Activated CD4-positive, CD25-positive, alpha-beta regulatory T cell treated with anti-CD3 and anti-CD28 coated beads, Interleukin-2, amount 50 U/mL, for 16 hours (primary cell): ENCODE data around the gene PARL.

Experiments used
- DNase-seq: peaks from one replicate; pipeline ENCODE4 v3.0.0-alpha.2; 2020; ENCODE audit warnings: low read depth, low spot score

PARL gene, protein sequence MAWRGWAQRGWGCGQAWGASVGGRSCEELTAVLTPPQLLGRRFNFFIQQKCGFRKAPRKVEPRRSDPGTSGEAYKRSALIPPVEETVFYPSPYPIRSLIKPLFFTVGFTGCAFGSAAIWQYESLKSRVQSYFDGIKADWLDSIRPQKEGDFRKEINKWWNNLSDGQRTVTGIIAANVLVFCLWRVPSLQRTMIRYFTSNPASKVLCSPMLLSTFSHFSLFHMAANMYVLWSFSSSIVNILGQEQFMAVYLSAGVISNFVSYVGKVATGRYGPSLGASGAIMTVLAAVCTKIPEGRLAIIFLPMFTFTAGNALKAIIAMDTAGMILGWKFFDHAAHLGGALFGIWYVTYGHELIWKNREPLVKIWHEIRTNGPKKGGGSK

DNA sequence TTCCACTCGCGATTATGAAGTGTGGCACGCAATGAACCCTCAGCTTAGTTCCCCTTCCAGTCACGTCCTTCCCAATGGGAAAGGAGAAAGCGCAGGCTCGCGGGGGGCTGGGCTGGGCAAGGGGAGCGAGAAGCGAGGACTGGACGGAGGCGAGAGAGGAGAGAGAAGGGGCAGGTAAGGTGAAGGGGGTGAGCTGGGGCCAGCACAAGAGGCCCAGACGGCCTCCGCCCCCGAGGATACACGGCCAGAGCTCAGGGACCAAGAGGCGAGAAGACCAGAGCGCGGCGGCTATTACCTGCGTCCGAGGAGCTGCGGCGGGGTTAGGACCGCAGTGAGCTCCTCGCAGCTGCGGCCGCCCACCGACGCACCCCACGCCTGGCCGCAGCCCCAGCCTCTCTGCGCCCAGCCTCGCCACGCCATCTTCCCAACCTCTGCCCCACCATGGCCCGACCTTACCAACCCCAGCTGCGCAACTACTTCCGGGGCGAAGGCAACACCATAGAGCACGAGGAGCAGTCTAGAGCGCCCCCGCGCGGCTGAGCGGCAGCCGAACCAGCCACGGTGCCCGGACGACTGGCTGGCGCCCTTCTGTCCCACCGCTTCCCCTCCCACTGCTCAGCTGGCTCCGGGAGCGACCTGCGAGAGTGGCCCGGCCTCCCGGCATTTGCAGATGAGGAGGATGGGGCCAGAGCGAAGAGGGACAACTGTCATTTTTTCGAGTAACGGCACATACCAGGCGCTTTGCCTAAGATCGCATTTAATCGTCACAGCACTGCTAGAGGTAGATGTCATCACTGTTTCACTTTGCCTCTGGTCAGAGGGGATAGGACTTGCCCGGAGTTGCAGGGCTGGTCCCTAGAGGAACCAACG lies at the start of gene PARL:
Gene PARL, minus strand, starts transcription at position 454 of the 870 bp plus-strand sequence. Its CDS starts 34 bp downstream, at position 420.
- DNase-seq = peak; percentile 92

GRCh38 chr3:183933160-183933559 lies 48.5 kb upstream of the PARL start:
- no peak for DNase-seq

- DNase-seq = no peak
These were observed 47.2 kb upstream of the PARL start for GRCh38 chr3:183931881-183932280.

DNA sequence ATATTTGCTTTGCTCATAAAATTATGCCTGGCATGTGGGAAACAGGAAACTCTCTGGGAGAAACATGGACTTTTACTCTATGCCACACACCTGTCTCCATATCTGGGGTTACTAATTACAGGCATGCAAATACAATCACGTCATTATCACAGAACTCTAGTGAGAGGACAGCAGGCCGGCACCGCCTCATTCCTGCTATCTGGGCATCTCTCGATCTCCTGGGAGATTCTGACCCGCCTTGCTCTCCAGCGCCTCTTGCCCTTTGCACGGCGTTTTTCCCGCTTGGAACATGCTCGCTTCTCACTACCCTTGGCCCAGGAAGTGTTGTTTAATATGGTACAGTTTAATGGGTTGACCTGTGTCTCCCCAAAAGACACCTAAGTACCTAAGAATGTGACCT lies 45.4 kb upstream of the PARL start:
- DNase-seq = no peak

DNA sequence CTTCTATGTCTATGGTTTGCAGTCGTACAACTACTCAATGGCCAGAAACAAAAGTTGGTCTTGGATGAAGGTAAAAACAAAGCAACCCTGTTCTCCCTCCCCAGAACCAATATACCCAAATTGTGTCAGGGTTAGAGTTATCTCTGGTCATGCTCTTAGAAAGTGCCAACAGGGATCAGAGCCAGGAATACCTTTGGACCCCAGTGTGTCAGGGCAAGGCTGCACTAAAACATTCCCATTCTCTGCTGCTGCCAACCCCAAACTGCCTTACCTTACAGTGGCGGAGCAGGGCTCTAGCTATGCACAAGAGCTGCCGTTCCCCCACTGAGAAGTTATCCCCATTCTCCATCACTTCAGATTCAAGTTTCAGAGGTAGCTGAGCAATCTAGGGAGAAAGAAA lies 42.4 kb upstream of the PARL start:
- DNase-seq = no peak

GRCh38 chr3:183924956-183925355 lies 40.3 kb upstream of the PARL start:
- no peak for DNase-seq

DNA sequence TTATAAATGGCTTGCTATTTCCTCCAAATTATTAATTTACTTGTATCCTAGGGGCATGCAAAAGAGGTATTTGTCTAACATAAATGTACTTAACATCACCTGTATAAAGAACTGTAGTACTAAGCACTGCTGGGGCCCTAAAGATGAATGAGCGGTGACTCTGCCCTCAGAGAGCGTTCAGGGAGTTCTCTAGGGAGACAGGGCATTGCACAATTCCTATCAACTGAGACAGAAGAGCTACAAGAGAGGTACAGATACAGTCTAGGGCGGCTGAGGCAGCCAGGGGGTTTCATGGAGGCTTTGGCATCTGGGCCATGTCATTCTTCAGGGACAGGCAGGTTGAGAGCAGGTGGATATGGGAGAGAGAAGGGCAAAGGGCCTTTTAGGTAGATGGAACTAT lies 39.9 kb upstream of the PARL start:
- no peak for DNase-seq

DNA sequence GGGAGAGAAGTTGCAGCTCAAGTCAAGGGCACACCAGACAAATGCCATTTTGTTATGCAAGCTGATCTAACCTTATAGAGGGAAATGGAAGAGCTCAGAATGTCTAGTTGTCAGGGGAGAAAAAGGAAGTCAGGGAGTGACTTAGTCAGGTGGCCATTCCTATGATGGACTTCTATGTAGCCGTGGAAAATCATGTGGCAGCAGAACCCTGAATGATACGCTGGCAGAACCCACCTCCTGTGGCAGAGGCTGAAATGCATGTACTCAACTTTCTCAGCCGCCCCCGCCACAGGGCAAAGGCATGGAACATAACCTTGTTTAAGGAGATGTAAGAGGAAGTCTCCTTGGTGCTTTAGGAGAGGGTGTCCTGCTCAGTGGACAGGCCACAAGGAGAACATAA lies 37.7 kb upstream of the PARL start:
- DNase-seq = no peak

- no peak for DNase-seq
These were observed 36.4 kb upstream of the PARL start for GRCh38 chr3:183921096-183921495.

- no peak for DNase-seq
These were observed 35.7 kb upstream of the PARL start for GRCh38 chr3:183920416-183920815.

DNA sequence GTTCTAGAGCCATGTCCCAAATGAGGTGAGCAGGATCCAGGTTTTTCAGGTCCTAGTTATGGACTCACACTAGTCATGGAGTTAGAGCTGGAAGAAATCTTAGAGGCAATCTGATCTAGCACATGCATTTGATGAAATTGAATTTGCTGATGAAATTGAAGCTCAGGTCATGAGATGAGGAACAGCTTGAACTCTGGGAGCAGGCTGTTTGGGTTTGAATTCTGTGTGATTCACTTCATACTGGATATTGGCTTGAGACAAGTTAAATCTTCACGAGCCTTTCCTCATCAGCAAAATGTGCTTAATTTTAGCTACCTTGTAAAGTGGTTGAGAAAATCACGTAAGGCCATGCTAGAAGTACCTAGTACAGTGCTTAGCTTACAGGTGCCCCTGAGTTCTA lies 33.5 kb upstream of the PARL start:
- no peak for DNase-seq

- DNase-seq = no peak
These were observed 33.1 kb upstream of the PARL start for GRCh38 chr3:183917776-183918175.

DNA sequence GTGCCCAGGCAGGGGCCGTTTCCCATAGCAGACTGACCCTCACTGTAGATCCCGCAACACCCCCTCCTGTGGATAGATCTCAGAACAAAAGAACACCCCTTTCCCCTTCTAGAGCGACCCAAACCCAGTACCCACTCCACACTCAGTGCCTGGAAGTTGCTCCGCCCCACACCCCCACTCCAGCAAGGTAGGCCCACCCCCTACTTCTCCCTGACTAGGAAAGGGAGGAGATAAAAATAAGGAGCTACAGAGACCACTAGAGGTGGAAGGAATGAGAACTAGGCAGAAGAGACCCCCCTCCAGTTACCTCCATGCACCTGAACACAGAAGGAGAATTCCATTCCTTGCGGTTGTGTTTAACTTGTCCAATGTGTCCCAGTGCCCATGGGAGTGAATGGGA lies 30.2 kb upstream of the PARL start:
- DNase-seq = no peak

DNA sequence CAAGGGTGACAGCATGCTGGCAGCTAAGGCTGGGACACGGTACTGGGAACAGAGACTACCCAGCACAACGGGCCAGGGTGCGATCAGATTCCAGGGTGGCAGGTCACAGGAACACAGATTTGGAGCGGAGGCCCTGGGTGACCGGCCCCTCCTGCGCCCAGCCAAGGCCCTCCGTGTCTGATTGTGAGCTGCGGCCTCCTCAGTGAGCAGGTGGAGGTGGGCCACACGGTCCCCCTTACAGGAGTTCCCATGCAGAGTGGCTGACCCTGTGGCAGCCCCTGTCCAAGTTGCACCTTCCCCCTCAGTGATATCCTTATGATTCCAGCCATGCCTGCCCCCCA lies 28.9 kb upstream of the PARL start:
- no peak for DNase-seq

DNA sequence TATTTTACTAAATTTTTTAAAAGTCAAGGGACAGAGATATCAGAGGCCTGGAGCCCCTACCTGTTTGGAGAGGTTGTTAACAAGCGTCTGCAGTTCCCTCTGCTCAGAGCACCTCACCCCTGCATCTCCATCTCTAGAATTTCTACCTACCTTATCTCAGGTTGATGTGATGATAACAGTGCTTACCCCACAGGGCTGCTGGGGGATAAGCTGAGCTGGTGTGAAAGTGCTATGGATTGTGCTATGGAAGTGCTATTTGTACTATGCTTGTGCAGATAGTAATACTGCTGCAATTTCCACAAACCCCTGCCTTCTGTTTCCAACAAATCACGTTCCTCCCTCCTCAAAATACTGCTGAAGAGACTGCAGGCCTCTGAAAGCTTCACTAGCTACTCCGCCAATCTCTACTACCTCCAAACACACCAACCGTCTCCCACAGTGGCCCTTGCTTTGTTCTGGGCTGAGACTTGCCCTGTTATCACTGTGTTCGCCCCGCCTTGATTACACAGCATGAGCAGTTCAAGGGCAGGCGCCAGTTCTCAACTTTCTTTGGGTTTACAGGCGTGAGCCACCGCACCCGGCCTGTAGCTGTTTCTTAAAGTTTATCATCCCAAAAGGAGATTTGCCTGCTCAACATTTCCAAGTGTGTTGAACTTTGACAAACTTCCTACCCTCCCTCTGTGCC lies 28.4 kb upstream of the PARL start:
- no peak for DNase-seq

DNA sequence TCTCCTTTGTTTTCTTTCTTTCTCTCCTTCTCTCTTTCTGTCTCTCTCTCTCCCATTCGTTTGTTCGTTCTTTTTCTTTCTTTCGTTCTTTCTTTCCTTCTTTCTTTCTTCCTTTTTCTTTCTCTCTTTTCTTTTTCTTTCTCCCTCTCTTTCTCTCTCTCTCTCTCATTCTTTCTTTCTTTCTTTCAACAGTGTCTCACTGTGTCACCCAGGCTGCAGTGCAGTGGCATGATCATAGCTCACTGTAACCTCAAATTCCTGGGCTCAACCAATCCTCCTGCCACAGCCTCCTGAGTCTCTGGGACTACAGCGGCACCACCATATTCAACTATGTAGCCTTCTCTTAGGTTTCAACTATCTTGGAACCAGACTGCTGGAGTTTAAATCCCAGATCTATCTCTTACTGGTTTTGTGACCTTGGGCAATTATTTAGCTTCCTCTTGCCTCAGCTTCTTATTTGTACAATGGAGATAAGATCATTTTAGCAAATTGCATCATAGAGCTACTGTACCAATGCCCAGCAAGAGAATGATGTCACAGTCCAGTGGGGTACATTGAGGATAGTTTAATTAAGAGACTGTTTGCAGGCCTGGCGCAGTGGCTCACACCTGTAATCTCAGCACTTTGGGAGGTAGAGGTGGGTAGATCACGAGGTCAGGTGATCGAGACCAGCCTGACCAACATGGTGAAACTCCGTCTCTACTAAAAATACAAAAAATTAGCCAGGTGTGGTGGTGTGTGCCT lies 27.3 kb upstream of the PARL start:
- no peak for DNase-seq

DNA sequence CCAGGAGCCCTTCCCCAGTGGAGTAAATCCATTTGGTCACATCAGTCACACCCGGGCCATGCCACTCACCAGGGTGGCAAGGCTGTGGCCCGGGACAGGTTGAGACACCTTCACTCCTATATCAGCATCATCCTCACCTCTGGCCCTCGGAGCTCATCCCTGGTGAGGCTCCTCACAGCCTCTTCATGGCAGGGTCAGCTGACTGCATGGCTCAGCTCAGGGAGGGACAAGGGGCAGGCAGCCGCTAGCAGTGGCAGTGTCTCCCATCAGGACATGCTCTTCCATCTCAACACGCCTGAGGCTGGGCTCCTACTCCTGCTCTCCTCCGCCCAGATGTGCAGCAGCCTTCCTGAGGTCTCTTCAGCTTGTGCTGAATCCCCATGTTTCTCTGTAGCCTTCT lies 26.4 kb upstream of the PARL start:
- DNase-seq = no peak

DNA sequence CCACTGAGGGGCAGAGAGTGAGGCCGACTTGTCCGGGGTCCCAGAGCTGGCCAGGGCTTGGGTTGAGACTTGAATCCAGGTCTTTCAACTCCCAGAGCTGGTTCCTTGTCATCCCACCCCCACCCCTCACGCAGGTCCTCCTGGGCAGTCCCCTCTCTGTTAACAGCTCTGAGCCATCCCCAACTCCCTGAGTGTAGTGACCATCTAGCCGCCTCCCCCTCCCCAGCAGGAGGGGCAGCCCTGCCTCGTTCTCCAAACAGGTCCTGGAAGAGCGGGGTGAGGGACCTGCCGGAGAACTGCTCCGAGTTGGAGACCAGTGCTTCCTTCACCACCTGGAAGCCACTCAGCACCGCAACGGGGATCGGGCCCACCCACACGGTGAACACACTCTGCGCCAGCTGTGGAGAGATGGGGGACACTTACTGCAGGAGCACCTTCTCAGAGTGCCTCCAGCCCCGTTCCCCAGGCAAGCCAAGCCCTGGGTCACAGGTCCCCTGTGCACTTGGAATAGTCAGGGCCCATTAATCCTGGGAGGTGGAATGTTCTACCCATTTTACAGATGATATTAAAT lies 24.4 kb upstream of the PARL start:
- DNase-seq = no peak

DNA sequence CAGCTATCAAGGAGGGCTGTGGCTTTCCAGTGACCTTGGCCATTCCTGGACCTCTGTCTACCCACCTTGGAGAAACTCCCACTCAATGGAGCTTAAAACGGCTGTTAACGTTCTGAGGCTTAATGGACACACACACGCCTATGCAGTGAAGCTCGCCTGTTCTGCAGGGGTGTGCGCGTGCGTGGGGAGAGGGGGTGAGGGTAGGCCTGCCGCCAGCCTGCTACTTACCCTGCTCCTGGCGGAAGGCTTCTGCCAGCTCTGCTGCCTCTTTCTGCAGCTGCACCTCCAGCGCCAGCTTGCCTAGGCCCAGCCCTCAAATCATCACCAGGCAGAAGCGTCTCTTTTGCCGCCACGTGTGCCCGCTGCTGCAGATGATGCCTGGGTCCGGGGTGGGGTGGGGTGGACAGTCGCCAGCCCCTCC lies 23.2 kb upstream of the PARL start:
- DNase-seq = no peak

- no peak for DNase-seq
These were observed 22.5 kb upstream of the PARL start for GRCh38 chr3:183907176-183907575.

GRCh38 chr3:183906234-183906921 lies 21.7 kb upstream of the PARL start:
- DNase-seq = no peak
